ENCODE results near the gene TKT. TPM values are rescaled to one million over a fixed set of nuclear protein-coding genes. Genes with fewer than 3 reads are reported as not detected.

The TKT gene
- total and polyA plus RNA-seq, 4 donors, result 18.1 to 202 (median 129) TPM

DNA sequence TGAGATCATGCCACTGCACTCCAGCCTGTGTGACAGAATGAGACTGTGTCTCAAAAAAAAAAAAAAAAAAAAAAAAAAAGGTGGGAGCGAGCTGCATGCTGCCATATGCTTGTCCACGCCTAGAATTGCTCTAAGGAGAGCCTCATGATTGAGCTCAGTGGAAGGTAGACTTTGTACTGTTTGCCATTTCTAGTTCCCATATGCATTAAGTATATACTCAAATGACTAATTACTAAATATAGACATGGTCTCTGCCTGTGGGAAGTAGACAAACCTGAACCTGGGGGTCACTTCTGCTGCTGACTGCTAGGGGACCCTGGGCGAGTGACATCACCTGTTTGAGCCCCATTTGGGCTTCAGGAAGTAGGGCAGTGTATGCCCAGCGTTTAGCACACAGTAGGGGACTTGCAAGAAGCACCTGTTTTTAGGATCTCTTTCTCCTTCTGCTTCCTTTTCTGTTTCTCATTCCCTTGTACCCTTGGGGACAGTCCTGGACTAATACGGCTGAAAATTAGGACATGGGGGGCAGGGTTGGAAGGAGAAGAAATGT lies 67.6 kb downstream of the TKT start:
- Histone ChIP-seq H3K4me3 (ENCODE audit: low read depth in 1 of 3, low read length in 3 of 3) (no peak overlapping the region), H3K27ac (ENCODE audit: low read depth in 1 of 2, low read length in 2 of 2) (no peak overlapping the region), H3K9me3 (ENCODE audit: control insufficient read depth in 4 of 4, low read length in 3 of 4) (no peaks in the 10 kb centered on the region), H3K36me3 (ENCODE audit: control insufficient read depth in 4 of 4, insufficient read depth in 3 of 4, low read depth in 1 of 4, low read length in 3 of 4) (peaks cover 0 to 22% (median 7%) of the 10 kb centered on the region in 4 donors), H3K27me3 (ENCODE audit: control insufficient read depth in 4 of 4, insufficient read depth in 4 of 4, low read length in 3 of 4) (no peaks in the 10 kb centered on the region), H3K4me1 (ENCODE audit: control insufficient read depth in 4 of 4, insufficient read depth in 4 of 4, low read length in 3 of 4) (peaks cover 0 to 2% (median 0%) of the 10 kb centered on the region in 4 donors), H3K9ac (ENCODE audit: low read depth in 1 of 2, low read length in 2 of 2) (no peak overlapping the region)
- DNase-seq (ENCODE audit: low spot score), result no peak
- 87% methylated on average over 5 of the region's 5 CpGs for WGBS
- TF ChIP-seq, protein P1, sequence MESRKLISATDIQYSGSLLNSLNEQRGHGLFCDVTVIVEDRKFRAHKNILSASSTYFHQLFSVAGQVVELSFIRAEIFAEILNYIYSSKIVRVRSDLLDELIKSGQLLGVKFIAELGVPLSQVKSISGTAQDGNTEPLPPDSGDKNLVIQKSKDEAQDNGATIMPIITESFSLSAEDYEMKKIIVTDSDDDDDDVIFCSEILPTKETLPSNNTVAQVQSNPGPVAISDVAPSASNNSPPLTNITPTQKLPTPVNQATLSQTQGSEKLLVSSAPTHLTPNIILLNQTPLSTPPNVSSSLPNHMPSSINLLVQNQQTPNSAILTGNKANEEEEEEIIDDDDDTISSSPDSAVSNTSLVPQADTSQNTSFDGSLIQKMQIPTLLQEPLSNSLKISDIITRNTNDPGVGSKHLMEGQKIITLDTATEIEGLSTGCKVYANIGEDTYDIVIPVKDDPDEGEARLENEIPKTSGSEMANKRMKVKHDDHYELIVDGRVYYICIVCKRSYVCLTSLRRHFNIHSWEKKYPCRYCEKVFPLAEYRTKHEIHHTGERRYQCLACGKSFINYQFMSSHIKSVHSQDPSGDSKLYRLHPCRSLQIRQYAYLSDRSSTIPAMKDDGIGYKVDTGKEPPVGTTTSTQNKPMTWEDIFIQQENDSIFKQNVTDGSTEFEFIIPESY (IDR thresholded peaks at IDR 0.05), result no peak
- TF ChIP-seq, protein P2, sequence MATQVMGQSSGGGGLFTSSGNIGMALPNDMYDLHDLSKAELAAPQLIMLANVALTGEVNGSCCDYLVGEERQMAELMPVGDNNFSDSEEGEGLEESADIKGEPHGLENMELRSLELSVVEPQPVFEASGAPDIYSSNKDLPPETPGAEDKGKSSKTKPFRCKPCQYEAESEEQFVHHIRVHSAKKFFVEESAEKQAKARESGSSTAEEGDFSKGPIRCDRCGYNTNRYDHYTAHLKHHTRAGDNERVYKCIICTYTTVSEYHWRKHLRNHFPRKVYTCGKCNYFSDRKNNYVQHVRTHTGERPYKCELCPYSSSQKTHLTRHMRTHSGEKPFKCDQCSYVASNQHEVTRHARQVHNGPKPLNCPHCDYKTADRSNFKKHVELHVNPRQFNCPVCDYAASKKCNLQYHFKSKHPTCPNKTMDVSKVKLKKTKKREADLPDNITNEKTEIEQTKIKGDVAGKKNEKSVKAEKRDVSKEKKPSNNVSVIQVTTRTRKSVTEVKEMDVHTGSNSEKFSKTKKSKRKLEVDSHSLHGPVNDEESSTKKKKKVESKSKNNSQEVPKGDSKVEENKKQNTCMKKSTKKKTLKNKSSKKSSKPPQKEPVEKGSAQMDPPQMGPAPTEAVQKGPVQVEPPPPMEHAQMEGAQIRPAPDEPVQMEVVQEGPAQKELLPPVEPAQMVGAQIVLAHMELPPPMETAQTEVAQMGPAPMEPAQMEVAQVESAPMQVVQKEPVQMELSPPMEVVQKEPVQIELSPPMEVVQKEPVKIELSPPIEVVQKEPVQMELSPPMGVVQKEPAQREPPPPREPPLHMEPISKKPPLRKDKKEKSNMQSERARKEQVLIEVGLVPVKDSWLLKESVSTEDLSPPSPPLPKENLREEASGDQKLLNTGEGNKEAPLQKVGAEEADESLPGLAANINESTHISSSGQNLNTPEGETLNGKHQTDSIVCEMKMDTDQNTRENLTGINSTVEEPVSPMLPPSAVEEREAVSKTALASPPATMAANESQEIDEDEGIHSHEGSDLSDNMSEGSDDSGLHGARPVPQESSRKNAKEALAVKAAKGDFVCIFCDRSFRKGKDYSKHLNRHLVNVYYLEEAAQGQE (IDR thresholded peaks at IDR 0.05), result no peak
- TF ChIP-seq ATF3 (IDR thresholded peaks at IDR 0.05), result no peak
- no peak for TF ChIP-seq FOXA2 (IDR thresholded peaks at IDR 0.05)
- no peak for TF ChIP-seq FOXA1 (IDR thresholded peaks at IDR 0.05)
- TF ChIP-seq JUND (IDR thresholded peaks at IDR 0.05), result no peak
- no peak for TF ChIP-seq MAX (IDR thresholded peaks at IDR 0.05)

DNA sequence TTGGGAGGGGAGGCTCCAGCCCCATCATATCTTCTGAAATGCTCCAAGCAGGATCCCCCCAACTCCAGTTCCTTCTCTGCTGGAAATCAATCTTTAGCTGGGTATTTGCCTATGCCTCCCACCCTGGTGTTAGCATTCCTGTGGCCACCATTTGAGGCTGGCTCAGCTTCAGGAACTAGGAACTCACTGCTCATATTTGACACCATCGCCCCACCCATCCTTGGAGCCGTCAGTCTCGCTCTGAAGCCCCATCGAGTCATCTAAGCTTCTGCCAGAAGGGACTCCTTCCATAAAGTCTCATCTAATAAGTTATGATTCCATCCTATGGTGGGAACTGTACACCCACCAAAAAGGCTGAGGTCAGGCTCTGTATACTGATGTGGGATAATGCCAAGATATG lies 68.4 kb downstream of the TKT start:
- Histone ChIP-seq H3K4me3 (ENCODE audit: low read depth in 1 of 3, low read length in 3 of 3) (no peak overlapping the region), H3K9me3 (ENCODE audit: control insufficient read depth in 4 of 4, low read length in 3 of 4) (no peaks in the 10 kb centered on the region), H3K9ac (ENCODE audit: low read depth in 1 of 2, low read length in 2 of 2) (no peak overlapping the region), H3K27ac (ENCODE audit: low read depth in 1 of 2, low read length in 2 of 2) (no peak overlapping the region), H3K36me3 (ENCODE audit: control insufficient read depth in 4 of 4, insufficient read depth in 3 of 4, low read depth in 1 of 4, low read length in 3 of 4) (peaks cover 0 to 29% (median 8%) of the 10 kb centered on the region in 4 donors), H3K4me1 (ENCODE audit: control insufficient read depth in 4 of 4, insufficient read depth in 4 of 4, low read length in 3 of 4) (peaks cover 0 to 2% (median 0%) of the 10 kb centered on the region in 4 donors), H3K27me3 (ENCODE audit: control insufficient read depth in 4 of 4, insufficient read depth in 4 of 4, low read length in 3 of 4) (no peaks in the 10 kb centered on the region)
- DNase-seq (ENCODE audit: low spot score), result no peak
- 94% methylated on average over 4 of the region's 4 CpGs for WGBS
- TF ChIP-seq, protein P1 (IDR thresholded peaks at IDR 0.05), result no peak
- no peak for TF ChIP-seq FOXA1 (IDR thresholded peaks at IDR 0.05)
- TF ChIP-seq JUND (IDR thresholded peaks at IDR 0.05), result no peak
- no peak for TF ChIP-seq FOXA2 (IDR thresholded peaks at IDR 0.05)
- TF ChIP-seq, protein P2 (IDR thresholded peaks at IDR 0.05), result no peak
- TF ChIP-seq HNF4G (IDR thresholded peaks at IDR 0.05), result no peak
- TF ChIP-seq SP1 (IDR thresholded peaks at IDR 0.05), result no peak
- TF ChIP-seq ATF3 (IDR thresholded peaks at IDR 0.05), result no peak
- TF ChIP-seq, protein P3, sequence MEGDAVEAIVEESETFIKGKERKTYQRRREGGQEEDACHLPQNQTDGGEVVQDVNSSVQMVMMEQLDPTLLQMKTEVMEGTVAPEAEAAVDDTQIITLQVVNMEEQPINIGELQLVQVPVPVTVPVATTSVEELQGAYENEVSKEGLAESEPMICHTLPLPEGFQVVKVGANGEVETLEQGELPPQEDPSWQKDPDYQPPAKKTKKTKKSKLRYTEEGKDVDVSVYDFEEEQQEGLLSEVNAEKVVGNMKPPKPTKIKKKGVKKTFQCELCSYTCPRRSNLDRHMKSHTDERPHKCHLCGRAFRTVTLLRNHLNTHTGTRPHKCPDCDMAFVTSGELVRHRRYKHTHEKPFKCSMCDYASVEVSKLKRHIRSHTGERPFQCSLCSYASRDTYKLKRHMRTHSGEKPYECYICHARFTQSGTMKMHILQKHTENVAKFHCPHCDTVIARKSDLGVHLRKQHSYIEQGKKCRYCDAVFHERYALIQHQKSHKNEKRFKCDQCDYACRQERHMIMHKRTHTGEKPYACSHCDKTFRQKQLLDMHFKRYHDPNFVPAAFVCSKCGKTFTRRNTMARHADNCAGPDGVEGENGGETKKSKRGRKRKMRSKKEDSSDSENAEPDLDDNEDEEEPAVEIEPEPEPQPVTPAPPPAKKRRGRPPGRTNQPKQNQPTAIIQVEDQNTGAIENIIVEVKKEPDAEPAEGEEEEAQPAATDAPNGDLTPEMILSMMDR (IDR thresholded peaks at IDR 0.05; ENCODE audit: low read depth, low read length, missing input control), result no peak
- no peak for TF ChIP-seq RXRA (IDR thresholded peaks at IDR 0.05)
- TF ChIP-seq EGR1 (IDR thresholded peaks at IDR 0.05; ENCODE audit: low read depth in 2 of 2), result no peak
- no peak for TF ChIP-seq MAX (IDR thresholded peaks at IDR 0.05)
- no peak for TF ChIP-seq RAD21 (IDR thresholded peaks at IDR 0.05)
- TF ChIP-seq TAF1 (conservative IDR thresholded peaks at IDR 0.05), result no peak
- no peak for TF ChIP-seq NR2F2 (IDR thresholded peaks at IDR 0.05)
- no peak for TF ChIP-seq HNF4A (conservative IDR thresholded peaks at IDR 0.05)
- no peak for TF ChIP-seq YY1 (IDR thresholded peaks at IDR 0.05)

Data from liver (tissue), 9 donors.